Fibroblast of villous mesenchyme (primary cell): ENCODE measurements around the gene PRKN. TPM values are rescaled to one million over a fixed set of nuclear protein-coding genes. Genes with fewer than 3 reads are reported as not detected.

ENCODE experiments used
- DNase-seq: peaks from one replicate; pipeline ENCODE4 v3.0.0-alpha.2; 2010; ENCODE audit warnings: low read depth
- H3K4me3 ChIP-seq: 2 replicates; pipeline ENCODE4 v1.5.1; 2011; ENCODE audit warnings: low read depth, mild to moderate bottlenecking, low read length
- total RNA-seq: library from RNA; depleted of rRNA; stranded (reverse); fragments of >200 nt; gene quantifications from 2 replicates; pipeline ENCODE4 v1.2.3, GENCODE V29; 2012
- TF ChIP-seq, protein P1 (sequence below): IDR thresholded peaks from 2 replicates; pipeline ENCODE4 v1.5.1; 2012; ENCODE audit warnings: low read depth, mild to moderate bottlenecking, low read length; ENCODE audit not compliant: insufficient read depth

PRKN gene
- total RNA-seq, 1 donor, result 2.2 TPM

DNA sequence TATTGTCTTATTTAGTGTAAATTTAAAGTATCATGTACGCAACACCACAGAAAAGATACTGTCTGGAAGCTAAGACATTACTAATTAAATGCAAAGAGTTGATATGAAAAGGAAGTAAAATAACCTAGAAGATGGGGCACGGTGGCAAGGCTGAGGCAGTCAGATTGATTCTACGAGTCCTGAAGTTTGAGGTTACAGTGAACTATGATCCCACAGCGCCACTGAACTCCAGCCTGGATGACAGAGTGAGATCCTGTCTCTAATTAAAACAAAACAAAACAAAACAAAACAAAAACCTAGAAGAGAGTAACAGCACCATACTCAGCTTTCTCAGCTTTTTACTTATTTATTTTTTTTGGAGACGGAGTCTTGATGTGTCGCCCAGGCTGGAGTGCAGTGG, 199.0 kb downstream of the PRKN start:
- TF ChIP-seq, protein P1, sequence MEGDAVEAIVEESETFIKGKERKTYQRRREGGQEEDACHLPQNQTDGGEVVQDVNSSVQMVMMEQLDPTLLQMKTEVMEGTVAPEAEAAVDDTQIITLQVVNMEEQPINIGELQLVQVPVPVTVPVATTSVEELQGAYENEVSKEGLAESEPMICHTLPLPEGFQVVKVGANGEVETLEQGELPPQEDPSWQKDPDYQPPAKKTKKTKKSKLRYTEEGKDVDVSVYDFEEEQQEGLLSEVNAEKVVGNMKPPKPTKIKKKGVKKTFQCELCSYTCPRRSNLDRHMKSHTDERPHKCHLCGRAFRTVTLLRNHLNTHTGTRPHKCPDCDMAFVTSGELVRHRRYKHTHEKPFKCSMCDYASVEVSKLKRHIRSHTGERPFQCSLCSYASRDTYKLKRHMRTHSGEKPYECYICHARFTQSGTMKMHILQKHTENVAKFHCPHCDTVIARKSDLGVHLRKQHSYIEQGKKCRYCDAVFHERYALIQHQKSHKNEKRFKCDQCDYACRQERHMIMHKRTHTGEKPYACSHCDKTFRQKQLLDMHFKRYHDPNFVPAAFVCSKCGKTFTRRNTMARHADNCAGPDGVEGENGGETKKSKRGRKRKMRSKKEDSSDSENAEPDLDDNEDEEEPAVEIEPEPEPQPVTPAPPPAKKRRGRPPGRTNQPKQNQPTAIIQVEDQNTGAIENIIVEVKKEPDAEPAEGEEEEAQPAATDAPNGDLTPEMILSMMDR, result no peak
- DNase-seq, result no peak
- H3K4me3 ChIP-seq, result no peak overlapping the region

DNA sequence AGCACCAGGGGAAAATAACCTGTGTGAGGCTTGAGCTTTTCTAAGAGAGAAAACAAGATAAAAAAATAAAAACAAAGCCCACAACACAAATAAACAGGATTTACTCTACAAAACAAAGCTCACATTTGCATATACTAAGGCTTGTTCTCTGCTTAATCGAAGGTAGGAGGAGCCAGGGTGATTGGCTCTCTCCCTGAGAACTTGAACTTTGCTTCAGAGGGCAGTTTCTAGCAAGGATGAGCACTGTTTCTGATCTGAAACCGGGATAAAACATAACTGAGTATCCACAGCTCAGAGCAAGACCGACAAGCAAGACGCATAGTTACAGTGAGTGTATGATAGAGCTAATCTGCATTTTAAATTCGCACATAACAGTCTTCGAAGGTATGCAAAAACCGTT, 200.6 kb downstream of the PRKN start:
- no peak overlapping the region for H3K4me3 ChIP-seq
- TF ChIP-seq, protein P1, result no peak
- DNase-seq, result no peak

DNA sequence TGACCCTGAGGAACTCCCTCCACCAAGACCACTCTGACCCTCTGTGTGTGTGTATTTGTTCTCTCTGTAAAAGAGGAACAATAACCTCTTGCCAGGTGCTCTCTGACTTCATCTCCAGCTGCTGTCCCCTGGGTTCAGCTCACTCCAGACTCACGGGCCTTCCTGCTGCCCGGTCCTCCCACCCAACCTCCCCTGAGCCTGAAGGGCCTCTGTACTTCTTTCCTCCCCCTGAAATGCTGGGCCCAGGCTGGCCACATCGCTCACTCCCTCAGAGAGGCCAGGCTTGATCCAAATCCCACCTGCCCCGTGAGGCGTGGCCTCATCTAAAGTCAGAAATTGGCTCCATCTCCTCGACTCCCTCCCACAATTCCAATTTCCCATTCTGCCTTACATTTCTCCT, 202.4 kb downstream of the PRKN start:
- H3K4me3 ChIP-seq, result no peak overlapping the region
- TF ChIP-seq, protein P1, result no peak
- no peak for DNase-seq

DNA sequence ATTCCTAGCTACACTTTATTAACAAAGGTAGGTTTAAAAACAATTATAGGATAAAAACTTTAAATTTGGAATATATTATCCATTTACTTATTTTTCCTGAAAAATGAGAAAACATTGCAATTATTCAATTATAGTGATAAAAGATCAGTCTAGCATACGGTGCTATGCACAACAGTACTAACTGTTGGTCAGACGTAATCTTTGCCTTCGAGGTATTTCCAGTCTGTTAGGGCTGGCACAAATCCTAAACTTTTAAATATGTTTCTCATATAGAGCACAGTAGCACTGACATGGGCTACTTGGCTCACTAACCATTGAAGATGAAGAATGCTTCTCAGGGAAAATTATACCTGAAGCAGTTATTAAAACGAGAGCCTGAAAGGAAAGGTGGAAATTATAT, 214.8 kb downstream of the PRKN start:
- H3K4me3 ChIP-seq, result no peak overlapping the region
- no peak for DNase-seq
- TF ChIP-seq, protein P1, result no peak

DNA sequence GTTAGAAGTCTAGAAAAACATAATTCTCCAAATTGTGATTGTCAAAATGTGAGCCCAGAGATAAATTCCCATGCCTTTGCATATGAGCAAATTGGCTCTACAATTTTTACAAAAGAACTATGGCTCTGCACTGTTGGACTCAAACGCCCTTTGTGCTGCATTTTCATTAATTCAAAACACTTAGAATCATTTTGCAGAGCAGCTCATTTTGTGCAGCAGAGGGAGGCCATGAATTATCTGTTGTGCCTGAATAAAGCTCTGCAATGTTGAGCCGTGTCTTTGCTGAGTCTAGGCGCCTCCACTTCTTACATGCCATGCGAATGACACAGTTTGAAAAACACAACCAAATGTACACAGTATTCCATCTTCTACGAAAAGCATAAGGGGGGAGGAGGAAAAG, 230.2 kb downstream of the PRKN start:
- no peak for DNase-seq
- TF ChIP-seq, protein P1, result no peak
- no peak overlapping the region for H3K4me3 ChIP-seq

DNA sequence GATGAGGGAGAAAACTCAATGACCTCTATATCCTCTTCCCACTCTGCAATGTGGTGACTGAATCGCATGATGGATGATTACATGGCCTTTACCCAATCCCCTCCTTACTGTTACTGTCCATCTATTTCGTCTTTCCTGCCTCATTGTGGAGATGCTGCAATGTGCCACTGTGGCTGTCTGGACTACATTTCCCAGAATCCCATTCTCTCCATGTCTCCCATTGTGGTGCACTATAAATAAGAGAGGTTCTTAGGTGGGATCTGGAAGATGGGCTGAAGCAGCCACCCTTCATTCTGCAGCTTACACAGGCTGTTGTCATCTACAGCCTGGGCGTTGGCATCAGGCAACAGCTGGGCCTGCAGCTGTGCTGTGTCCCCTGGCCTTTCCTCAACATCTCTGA, 233.6 kb downstream of the PRKN start:
- TF ChIP-seq, protein P1, result no peak
- no peak for DNase-seq
- H3K4me3 ChIP-seq, result no peak overlapping the region

DNA sequence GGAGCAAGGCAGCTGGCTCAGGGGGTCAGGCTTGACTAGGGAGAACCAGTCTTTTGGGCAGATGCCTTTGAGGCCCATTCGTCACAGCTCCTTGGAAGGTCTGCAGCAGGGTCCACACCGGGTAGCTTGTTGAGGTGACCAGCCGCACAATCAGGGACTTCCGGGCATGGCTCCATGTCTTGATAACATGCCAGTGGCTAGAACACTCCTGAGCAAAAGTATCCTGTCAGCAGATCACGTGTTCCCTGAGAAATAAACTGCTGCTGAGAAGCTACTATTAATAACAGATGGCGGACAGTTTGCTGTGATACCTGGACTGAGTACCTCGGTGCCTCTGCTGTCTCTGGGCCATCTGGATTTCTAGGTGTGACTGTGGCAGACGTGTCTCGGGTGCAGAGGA, 235.9 kb downstream of the PRKN start:
- DNase-seq, result no peak
- no peak overlapping the region for H3K4me3 ChIP-seq
- TF ChIP-seq, protein P1, result no peak
